ENCODE measurements around the gene NOA1.

Gene NOA1

GRCh38 chr4:56979421-56980072, 2.1 kb upstream of the NOA1 start:
- Histone ChIP-seq H3K9me3 (ENCODE audit: control insufficient read depth, insufficient read depth, low read length) (no peaks in the 10 kb centered on the region), H3K4me1 (ENCODE audit: control insufficient read depth, insufficient read depth, low read length) (no peaks in the 10 kb centered on the region), H3K4me3 (ENCODE audit: low read depth, low read length) (peak overlapping the region; percentile 99), H3K27ac (ENCODE audit: low read depth, low read length) (peak overlapping the region; percentile 93), H3K9ac (ENCODE audit: low read depth, low read length) (no peak overlapping the region; the same call in 1 of the 2 replicates), H3K36me3 (ENCODE audit: control insufficient read depth, insufficient read depth, low read length) (no peaks in the 10 kb centered on the region; the same call in 1 of the 2 replicates), H3K27me3 (ENCODE audit: control insufficient read depth, insufficient read depth, low read length) (no peaks in the 10 kb centered on the region)

DNA sequence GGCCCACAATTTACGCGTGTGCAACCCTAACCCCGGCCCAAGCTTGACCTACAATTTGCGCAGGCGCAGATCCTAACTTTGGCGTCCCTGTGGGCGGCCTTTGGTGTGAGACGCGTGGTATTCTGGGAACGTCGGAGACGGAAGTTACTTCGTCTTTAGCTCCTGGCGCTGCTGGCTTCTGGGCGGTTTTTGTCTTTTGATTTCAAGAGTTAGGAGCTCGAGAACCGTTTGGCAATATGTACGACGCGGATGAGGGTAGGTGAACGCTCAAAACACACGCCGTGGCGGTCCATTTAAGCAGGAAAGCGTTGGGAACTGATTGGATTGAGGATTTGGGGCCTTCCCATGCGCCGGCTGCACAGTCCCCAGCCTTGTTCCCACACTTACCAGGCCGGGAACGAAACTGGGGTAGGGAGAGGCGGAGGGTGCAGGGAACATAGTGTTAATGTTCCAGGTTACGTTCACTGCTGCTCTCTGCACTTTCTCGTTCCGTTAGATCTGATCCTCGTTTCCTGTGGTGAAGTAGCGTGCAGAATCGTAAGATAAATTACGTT, 1.4 kb upstream of the NOA1 start, which contains the start of gene POLR2B:
POLR2B (plus strand) TSS at position 147 of the 554 bp plus-strand sequence; CDS start at position 237, 90 bp downstream.
- peaks cover 6% of the 10 kb centered on the region for H3K36me3 ChIP-seq (ENCODE audit: control insufficient read depth, insufficient read depth, low read length)
- H3K9ac ChIP-seq (ENCODE audit: low read depth, low read length): peak within 1 kb of the TSS; percentile 89
- peak within 1 kb of the TSS; percentile 93 for H3K27ac ChIP-seq (ENCODE audit: low read depth, low read length)
- peak within 1 kb of the TSS; percentile 99 for H3K4me3 ChIP-seq (ENCODE audit: low read depth, low read length)
- H3K27me3 ChIP-seq (ENCODE audit: control insufficient read depth, insufficient read depth, low read length): no peaks in the 10 kb centered on the region
- no peaks in the 10 kb centered on the region for H3K4me1 ChIP-seq (ENCODE audit: control insufficient read depth, insufficient read depth, low read length)
- H3K9me3 ChIP-seq (ENCODE audit: control insufficient read depth, insufficient read depth, low read length): no peaks in the 10 kb centered on the region

DNA sequence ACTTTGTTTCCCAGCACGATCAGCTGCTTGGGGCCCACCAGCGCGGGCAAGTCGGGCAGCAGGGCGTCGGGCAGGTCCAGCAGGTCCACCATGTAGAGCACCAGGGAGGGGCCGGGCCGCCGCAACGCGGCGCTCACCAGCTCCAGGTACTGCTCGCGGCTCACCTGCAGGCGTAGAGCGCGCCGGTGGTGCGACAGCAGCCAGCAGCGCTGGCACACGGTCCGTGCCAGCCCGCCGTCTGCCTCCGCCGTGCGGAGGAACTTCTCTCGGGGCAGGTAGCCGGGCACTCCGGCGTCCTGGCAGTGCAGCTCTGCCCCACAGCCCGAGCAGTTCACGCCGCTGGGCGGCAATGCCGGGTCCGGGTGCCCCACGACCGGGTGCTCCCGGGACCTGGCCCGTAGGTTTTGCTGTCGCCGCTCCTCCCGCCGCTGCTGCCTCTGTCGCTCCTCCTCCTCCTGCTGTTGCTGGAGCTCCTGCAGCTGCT, 527 bp downstream of the NOA1 start:
- Histone ChIP-seq H3K27me3 (ENCODE audit: control insufficient read depth, insufficient read depth, low read length) (no peaks in the 10 kb centered on the region), H3K4me1 (ENCODE audit: control insufficient read depth, insufficient read depth, low read length) (no peaks in the 10 kb centered on the region), H3K9ac (ENCODE audit: low read depth, low read length) (peak overlapping the region; percentile 76; the same call in 1 of the 2 replicates), H3K4me3 (ENCODE audit: low read depth, low read length) (peak overlapping the region; percentile 99), H3K27ac (ENCODE audit: low read depth, low read length) (no peak overlapping the region), H3K9me3 (ENCODE audit: control insufficient read depth, insufficient read depth, low read length) (no peaks in the 10 kb centered on the region), H3K36me3 (ENCODE audit: control insufficient read depth, insufficient read depth, low read length) (peaks cover 25% of the 10 kb centered on the region)

GRCh38 chr4:56976283-56976836, 1.0 kb downstream of the NOA1 start:
- peak overlapping the region; percentile 99 for H3K4me3 ChIP-seq (ENCODE audit: low read depth, low read length)
- no peaks in the 10 kb centered on the region for H3K27me3 ChIP-seq (ENCODE audit: control insufficient read depth, insufficient read depth, low read length)
- H3K27ac ChIP-seq (ENCODE audit: low read depth, low read length): no peak overlapping the region
- peaks cover 30% of the 10 kb centered on the region for H3K36me3 ChIP-seq (ENCODE audit: control insufficient read depth, insufficient read depth, low read length)
- peak overlapping the region; percentile 33; the same call in 1 of the 2 replicates for H3K9ac ChIP-seq (ENCODE audit: low read depth, low read length)
- no peaks in the 10 kb centered on the region for H3K4me1 ChIP-seq (ENCODE audit: control insufficient read depth, insufficient read depth, low read length)
- H3K9me3 ChIP-seq (ENCODE audit: control insufficient read depth, insufficient read depth, low read length): no peaks in the 10 kb centered on the region

DNA sequence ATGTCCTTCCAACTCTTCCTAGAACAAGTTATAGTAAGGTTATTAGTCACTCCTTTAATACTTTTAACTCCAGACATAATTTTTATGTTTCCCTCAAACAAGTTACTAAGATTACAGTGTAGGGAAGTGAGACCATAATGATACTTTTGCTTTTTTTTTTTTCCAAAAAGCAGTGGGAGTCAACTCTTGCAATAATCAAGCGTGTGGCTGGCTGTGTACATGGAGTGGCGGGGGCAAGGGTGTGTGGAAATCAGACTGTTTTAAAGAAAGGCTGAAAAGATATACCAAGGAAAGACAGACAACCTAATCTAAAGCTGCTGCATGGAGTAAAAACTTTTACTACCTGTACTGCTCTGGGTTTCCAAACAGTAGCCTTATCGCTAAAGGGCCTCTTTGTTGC, 4.1 kb downstream of the NOA1 start:
- H3K27me3 ChIP-seq (ENCODE audit: control insufficient read depth, insufficient read depth, low read length): no peaks in the 10 kb centered on the region
- H3K36me3 ChIP-seq (ENCODE audit: control insufficient read depth, insufficient read depth, low read length): peaks cover 52% of the 10 kb centered on the region
- no peak overlapping the region for H3K9ac ChIP-seq (ENCODE audit: low read depth, low read length)
- no peaks in the 10 kb centered on the region for H3K4me1 ChIP-seq (ENCODE audit: control insufficient read depth, insufficient read depth, low read length)
- H3K9me3 ChIP-seq (ENCODE audit: control insufficient read depth, insufficient read depth, low read length): no peaks in the 10 kb centered on the region
- no peak overlapping the region for H3K4me3 ChIP-seq (ENCODE audit: low read depth, low read length)
- H3K27ac ChIP-seq (ENCODE audit: low read depth, low read length): no peak overlapping the region

GRCh38 chr4:56972809-56973208, 4.6 kb downstream of the NOA1 start:
- H3K4me3 ChIP-seq (ENCODE audit: low read depth, low read length): no peak overlapping the region
- H3K4me1 ChIP-seq (ENCODE audit: control insufficient read depth, insufficient read depth, low read length): no peaks in the 10 kb centered on the region
- H3K9me3 ChIP-seq (ENCODE audit: control insufficient read depth, insufficient read depth, low read length): no peaks in the 10 kb centered on the region
- H3K9ac ChIP-seq (ENCODE audit: low read depth, low read length): no peak overlapping the region
- no peaks in the 10 kb centered on the region for H3K27me3 ChIP-seq (ENCODE audit: control insufficient read depth, insufficient read depth, low read length)
- H3K36me3 ChIP-seq (ENCODE audit: control insufficient read depth, insufficient read depth, low read length): peaks cover 57% of the 10 kb centered on the region
- no peak overlapping the region for H3K27ac ChIP-seq (ENCODE audit: low read depth, low read length)

DNA sequence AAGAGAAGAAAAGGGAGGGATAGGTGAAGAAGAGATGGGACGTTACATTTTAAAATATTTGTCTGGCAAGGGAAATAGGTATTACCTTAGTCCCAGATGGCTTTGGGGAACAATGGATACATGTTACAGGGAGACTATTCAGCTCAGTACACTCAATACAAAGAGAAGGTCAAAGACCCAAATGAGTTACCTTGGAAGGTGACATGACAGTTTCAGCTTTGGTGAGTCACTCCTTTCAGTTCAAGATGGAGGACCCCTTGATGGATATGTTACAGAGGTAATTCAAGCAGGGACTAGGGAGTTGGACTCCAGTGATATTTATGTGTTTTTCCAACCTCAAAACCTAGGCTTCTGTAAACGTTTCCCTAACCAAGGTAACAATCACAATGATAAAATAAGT, 5.0 kb downstream of the NOA1 start:
- H3K36me3 ChIP-seq (ENCODE audit: control insufficient read depth, insufficient read depth, low read length): peaks cover 61% of the 10 kb centered on the region
- H3K27me3 ChIP-seq (ENCODE audit: control insufficient read depth, insufficient read depth, low read length): no peaks in the 10 kb centered on the region
- H3K9ac ChIP-seq (ENCODE audit: low read depth, low read length): no peak overlapping the region
- no peak overlapping the region for H3K27ac ChIP-seq (ENCODE audit: low read depth, low read length)
- H3K9me3 ChIP-seq (ENCODE audit: control insufficient read depth, insufficient read depth, low read length): no peaks in the 10 kb centered on the region
- H3K4me3 ChIP-seq (ENCODE audit: low read depth, low read length): no peak overlapping the region
- no peaks in the 10 kb centered on the region for H3K4me1 ChIP-seq (ENCODE audit: control insufficient read depth, insufficient read depth, low read length)

- Histone ChIP-seq H3K4me3 (ENCODE audit: low read depth, low read length) (no peak overlapping the region), H3K4me1 (ENCODE audit: control insufficient read depth, insufficient read depth, low read length) (no peaks in the 10 kb centered on the region), H3K27me3 (ENCODE audit: control insufficient read depth, insufficient read depth, low read length) (no peaks in the 10 kb centered on the region), H3K36me3 (ENCODE audit: control insufficient read depth, insufficient read depth, low read length) (peaks cover 71% of the 10 kb centered on the region), H3K9ac (ENCODE audit: low read depth, low read length) (no peak overlapping the region), H3K9me3 (ENCODE audit: control insufficient read depth, insufficient read depth, low read length) (no peaks in the 10 kb centered on the region), H3K27ac (ENCODE audit: low read depth, low read length) (no peak overlapping the region)
These were observed 6.0 kb downstream of the NOA1 start for GRCh38 chr4:56971383-56971782.

DNA sequence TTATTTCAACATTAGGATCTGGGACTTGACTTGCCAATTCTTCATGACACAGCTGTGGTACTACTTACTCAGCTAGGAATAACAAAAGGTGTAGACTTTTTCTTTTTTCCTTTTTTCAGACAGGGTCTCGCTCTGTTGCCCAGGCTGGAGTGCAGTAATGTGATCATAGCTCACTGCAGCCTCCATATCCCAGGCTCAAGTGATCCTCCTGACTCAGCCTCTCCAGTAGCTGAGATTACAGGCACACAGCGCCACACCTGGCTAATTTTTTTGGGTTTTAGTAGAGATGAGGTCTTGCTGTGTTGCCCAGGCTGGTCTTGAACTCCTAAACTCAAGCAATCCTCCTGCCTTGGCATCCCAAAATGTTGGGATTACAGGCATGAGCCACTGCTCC, 16.3 kb downstream of the NOA1 start:
- Histone ChIP-seq H3K4me3 (ENCODE audit: low read depth, low read length) (no peak overlapping the region), H3K9me3 (ENCODE audit: control insufficient read depth, insufficient read depth, low read length) (no peaks in the 10 kb centered on the region), H3K4me1 (ENCODE audit: control insufficient read depth, insufficient read depth, low read length) (no peaks in the 10 kb centered on the region), H3K27ac (ENCODE audit: low read depth, low read length) (no peak overlapping the region), H3K36me3 (ENCODE audit: control insufficient read depth, insufficient read depth, low read length) (peaks cover 42% of the 10 kb centered on the region), H3K27me3 (ENCODE audit: control insufficient read depth, insufficient read depth, low read length) (no peaks in the 10 kb centered on the region), H3K9ac (ENCODE audit: low read depth, low read length) (no peak overlapping the region)

GRCh38 chr4:56959100-56959499, 18.3 kb downstream of the NOA1 start:
- H3K4me3 ChIP-seq (ENCODE audit: low read depth, low read length): no peak overlapping the region
- H3K9ac ChIP-seq (ENCODE audit: low read depth, low read length): no peak overlapping the region
- no peaks in the 10 kb centered on the region for H3K9me3 ChIP-seq (ENCODE audit: control insufficient read depth, insufficient read depth, low read length)
- H3K4me1 ChIP-seq (ENCODE audit: control insufficient read depth, insufficient read depth, low read length): no peaks in the 10 kb centered on the region
- H3K36me3 ChIP-seq (ENCODE audit: control insufficient read depth, insufficient read depth, low read length): peaks cover 22% of the 10 kb centered on the region
- no peak overlapping the region for H3K27ac ChIP-seq (ENCODE audit: low read depth, low read length)
- no peaks in the 10 kb centered on the region for H3K27me3 ChIP-seq (ENCODE audit: control insufficient read depth, insufficient read depth, low read length)

GRCh38 chr4:56958111-56958517, 19.3 kb downstream of the NOA1 start:
- Histone ChIP-seq H3K27ac (ENCODE audit: low read depth, low read length) (no peak overlapping the region), H3K27me3 (ENCODE audit: control insufficient read depth, insufficient read depth, low read length) (no peaks in the 10 kb centered on the region), H3K36me3 (ENCODE audit: control insufficient read depth, insufficient read depth, low read length) (peaks cover 14% of the 10 kb centered on the region), H3K4me1 (ENCODE audit: control insufficient read depth, insufficient read depth, low read length) (no peaks in the 10 kb centered on the region), H3K4me3 (ENCODE audit: low read depth, low read length) (no peak overlapping the region), H3K9me3 (ENCODE audit: control insufficient read depth, insufficient read depth, low read length) (no peaks in the 10 kb centered on the region), H3K9ac (ENCODE audit: low read depth, low read length) (no peak overlapping the region)

Measured in HUES48 (cell line).